DMS53 treated with DMSO at 0.1 percent for 48 hours (cell line): ENCODE measurements around the gene LETM1.

Source experiments
- DNase-seq: peaks from one replicate; lab custom pipeline; 2025; ENCODE audit not compliant: unreplicated experiment; lab: John Stamatoyannopoulos, UW

The LETM1 gene

GRCh38 chr4:1797298-1797860 is 58.6 kb downstream of the LETM1 start:
- no peak for DNase-seq

- DNase-seq, result no peak
Observed at GRCh38 chr4:1796486-1797204, 59.3 kb downstream of the LETM1 start.

GRCh38 chr4:1795299-1796195 is 60.4 kb downstream of the LETM1 start:
- no peak for DNase-seq

- DNase-seq, result no peak
Observed at GRCh38 chr4:1794809-1795298, 61.1 kb downstream of the LETM1 start.

GRCh38 chr4:1793940-1794808 is 61.8 kb downstream of the LETM1 start:
- DNase-seq, result no peak

- no peak for DNase-seq
Observed at GRCh38 chr4:1793496-1793840, 62.5 kb downstream of the LETM1 start.

- peak; percentile 40 for DNase-seq
Observed at GRCh38 chr4:1792832-1793495, 63.0 kb downstream of the LETM1 start, which contains the start of gene FGFR3. FGFR3 (plus strand) TSS chr4:1793293; CDS start chr4:1793935, 642 bp downstream.

GRCh38 chr4:1792158-1792831 is 63.7 kb downstream of the LETM1 start:
- no peak for DNase-seq

GRCh38 chr4:1790005-1790404 is 66.0 kb downstream of the LETM1 start:
- DNase-seq, result no peak

GRCh38 chr4:1789552-1789951 is 66.4 kb downstream of the LETM1 start:
- no peak for DNase-seq

GRCh38 chr4:1788254-1788973 is 67.5 kb downstream of the LETM1 start:
- no peak for DNase-seq

GRCh38 chr4:1787411-1788077 is 68.4 kb downstream of the LETM1 start:
- no peak for DNase-seq

GRCh38 chr4:1786544-1787362 is 69.2 kb downstream of the LETM1 start:
- DNase-seq, result no peak

GRCh38 chr4:1785592-1785991 is 70.4 kb downstream of the LETM1 start:
- DNase-seq, result no peak

GRCh38 chr4:1784789-1785591 is 71.0 kb downstream of the LETM1 start:
- DNase-seq, result no peak

GRCh38 chr4:1784395-1784788 is 71.6 kb downstream of the LETM1 start:
- no peak for DNase-seq

- DNase-seq, result no peak
Observed at GRCh38 chr4:1783970-1784369, 72.0 kb downstream of the LETM1 start.
